MM.1S (cell line): ENCODE data around the gene MRM3.

Experiments
- EZH2 ChIP-seq: fragments of 300-600 bp; sonication (generic); optimal IDR thresholded peaks from 2 replicates; pipeline ENCODE3; 2017; ENCODE audit warnings: low read depth, mild to moderate bottlenecking, antibody characterized with exemption, low read length, mixed read lengths
- EZH2phosphoT487 ChIP-seq: fragments of 300-600 bp; sonication (generic); IDR thresholded peaks from 2 replicates; pipeline ENCODE4 v1.6.1; 2018; ENCODE audit warnings: antibody characterized with exemption, low read length
- TF ChIP-seq, protein P1 (sequence below): fragments of 300-600 bp; sonication (generic); IDR thresholded peaks from 2 replicates; pipeline ENCODE4 v1.5.1; 2016; ENCODE audit warnings: antibody characterized with exemption, low read length, mixed read lengths

DNA sequence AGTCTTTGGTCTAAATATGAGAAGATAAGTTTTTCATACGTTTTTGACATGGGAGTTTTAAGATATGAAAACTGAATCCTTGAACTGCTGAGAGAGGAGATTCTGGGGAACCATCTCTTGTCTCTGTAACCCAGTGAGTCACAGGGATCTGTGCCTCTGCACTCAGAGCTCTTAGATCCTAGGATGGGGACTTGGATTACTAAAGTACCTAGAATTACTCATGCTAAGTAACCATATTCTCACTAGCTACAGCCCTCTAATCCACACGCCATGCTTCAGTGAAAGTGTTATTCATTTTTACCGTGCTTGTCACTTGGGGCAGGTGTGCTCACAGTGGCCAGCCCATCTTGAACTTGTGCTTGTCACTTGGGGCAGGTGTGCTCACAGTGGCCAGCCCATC, 2.0 kb downstream of the MRM3 start:
- TF ChIP-seq, protein P1, sequence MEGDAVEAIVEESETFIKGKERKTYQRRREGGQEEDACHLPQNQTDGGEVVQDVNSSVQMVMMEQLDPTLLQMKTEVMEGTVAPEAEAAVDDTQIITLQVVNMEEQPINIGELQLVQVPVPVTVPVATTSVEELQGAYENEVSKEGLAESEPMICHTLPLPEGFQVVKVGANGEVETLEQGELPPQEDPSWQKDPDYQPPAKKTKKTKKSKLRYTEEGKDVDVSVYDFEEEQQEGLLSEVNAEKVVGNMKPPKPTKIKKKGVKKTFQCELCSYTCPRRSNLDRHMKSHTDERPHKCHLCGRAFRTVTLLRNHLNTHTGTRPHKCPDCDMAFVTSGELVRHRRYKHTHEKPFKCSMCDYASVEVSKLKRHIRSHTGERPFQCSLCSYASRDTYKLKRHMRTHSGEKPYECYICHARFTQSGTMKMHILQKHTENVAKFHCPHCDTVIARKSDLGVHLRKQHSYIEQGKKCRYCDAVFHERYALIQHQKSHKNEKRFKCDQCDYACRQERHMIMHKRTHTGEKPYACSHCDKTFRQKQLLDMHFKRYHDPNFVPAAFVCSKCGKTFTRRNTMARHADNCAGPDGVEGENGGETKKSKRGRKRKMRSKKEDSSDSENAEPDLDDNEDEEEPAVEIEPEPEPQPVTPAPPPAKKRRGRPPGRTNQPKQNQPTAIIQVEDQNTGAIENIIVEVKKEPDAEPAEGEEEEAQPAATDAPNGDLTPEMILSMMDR: no peak
- TF ChIP-seq EZH2 (no peak), EZH2phosphoT487 (no peak)
